ENCODE measurements around the gene FAM171A1. TPM values are rescaled to one million over a fixed set of nuclear protein-coding genes. Genes with fewer than 3 reads are reported as not detected.

FAM171A1 gene
- total RNA-seq, 1 donor from 2014 or later = 8.3 TPM

DNA sequence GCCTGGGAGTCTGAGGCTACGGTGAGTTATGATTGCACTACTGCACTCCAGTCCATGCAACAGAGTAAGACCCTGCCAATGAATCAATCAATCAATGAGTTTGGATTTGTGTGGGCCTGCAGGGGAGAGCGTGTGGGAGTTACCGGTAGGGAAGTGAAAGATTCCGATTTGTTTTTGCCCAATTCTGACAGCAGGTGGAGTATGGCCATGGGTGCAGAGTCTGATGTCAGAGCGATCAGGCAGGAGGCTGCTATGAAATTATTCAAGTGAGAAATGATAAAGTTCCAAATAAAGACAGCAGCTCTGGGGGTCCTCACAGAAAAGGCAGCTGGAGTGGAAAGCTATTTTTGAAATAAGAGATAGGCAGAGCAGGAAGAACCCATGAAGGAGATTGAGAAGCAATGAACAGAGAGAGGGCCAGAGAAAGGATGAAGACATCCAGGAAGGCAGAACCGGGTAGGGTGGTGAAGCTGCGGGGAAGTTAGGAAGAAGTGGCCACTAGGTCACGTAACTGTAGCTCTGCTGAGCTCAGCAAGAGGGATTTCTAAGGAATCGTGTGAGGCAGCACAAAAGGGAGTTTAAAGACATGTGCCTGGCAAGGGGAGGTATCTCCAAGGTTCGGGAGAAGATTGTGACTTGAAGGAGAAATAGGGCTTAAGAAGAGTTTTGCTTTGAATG is 108.9 kb downstream of the FAM171A1 start:
- DNase-seq (ENCODE audit: low spot score) = no peak
- intact Hi-C loops (cut with DNase I) = loop anchor here (5.0 kb wide), 1 partner anchor 110 kb away; the partner anchor contains the start of gene FAM171A1

DNA sequence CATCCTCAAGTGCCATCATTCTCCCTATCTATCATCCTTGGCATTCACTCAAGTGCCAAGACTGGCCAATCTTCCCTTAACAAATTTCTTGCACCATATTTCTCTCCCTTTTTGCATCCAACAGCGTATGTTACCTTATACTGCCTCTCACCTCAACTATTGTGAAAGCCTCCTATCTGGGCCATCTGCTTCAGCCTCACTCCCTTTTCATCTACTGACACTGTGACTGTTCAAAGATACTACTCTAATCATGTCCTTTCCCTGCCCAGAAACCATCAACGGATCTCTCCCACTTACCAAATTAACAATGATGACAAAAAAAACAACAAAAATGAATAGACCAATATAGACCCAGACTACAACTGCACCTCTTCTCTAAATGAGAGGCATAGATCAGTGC is 112.0 kb downstream of the FAM171A1 start:
- intact Hi-C loops (cut with DNase I) = no loop called here
- DNase-seq (ENCODE audit: low spot score) = no peak

GRCh38 chr10:15258255-15258654 is 112.8 kb downstream of the FAM171A1 start:
- intact Hi-C loops (cut with DNase I) = no loop called here
- DNase-seq (ENCODE audit: low spot score) = no peak

GRCh38 chr10:15255961-15256360 is 115.1 kb downstream of the FAM171A1 start:
- intact Hi-C loops (cut with DNase I) = no loop called here
- no peak for DNase-seq (ENCODE audit: low spot score)

DNA sequence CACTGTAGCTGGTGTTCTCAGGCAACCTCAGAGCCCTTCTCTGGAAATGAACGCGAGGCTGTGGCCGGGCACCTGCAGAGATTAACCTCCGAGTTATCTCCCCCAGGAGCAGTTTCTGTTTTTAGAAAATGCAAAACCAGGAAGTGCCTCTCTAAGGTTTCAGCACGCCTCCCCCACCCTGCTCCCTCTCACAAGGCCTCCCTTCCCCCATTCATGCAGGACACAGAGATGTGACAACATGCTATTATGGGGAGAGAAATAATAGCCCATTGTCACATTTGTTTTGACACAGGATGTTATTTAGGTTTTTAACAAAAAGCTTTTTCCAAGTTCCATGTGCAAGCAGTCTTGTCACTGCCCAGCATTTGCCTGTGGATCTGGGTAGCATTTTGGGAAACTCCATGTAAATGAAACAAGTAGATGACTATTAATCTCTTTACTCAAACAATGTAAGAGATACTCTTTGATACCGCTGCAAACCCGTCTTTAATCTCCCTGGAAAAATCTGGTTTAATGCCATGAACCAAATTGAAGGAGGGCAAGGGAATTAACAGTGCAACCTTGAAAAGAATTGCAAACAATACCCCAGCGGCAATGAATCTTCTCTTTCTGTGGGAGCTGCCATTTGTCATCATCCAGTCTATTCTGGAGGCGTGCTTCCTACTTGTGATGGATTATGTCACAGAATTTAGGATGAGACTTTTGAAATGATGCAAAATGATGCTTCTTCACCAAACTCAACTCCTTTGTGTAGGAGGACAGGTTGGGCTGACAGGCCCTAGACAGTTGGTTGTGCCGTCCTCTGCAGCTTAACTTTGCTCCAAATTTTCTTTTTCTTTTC is 116.1 kb downstream of the FAM171A1 start:
- intact Hi-C loops (cut with DNase I) = no loop called here
- DNase-seq (ENCODE audit: low spot score) = no peak

DNA sequence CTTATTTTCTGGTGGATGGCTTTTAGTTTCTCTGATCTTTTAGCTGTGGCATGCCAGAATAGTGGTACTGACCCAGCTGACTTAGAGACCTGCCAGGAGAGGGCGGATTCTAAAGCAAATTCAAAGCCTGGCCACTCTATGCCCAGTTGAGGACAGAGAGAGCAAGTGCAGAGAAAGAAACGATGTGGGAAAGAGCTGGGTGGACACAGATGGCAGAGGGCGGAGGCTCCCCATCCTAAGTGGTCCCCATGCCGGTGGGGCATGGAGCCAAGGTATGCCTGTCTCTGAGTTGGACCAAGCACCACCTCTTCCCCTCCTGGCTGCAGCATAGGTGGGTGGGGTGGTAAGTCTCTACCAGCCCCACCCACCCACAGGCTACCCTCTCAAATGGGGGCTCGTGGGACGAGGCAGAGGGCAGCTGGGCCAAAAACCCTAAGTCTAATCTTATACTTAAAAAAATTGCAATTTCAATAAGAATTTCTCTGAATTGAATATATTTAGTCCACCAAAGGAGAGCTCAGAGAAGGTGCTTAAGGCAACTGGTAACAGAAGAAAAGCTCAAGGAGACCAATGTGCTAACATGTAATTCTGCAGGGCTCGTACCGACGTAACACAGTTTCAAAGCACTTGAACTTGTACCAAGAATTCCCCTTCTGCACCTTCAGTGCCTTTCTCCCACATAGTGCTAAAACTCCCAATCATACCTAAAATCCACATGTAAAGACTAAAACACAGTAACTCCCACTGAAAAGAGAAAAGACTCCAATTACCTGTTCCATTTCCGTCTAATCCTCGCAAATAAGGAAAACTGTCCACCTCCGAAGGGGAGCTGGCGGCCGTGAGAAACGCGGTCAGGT is 116.9 kb downstream of the FAM171A1 start:
- intact Hi-C loops (cut with DNase I) = no loop called here
- DNase-seq (ENCODE audit: low spot score) = no peak

- intact Hi-C loops (cut with DNase I) = no loop called here
- no peak for DNase-seq (ENCODE audit: low spot score)
Observed at GRCh38 chr10:15252396-15252795, 118.7 kb downstream of the FAM171A1 start.

- DNase-seq (ENCODE audit: low spot score) = no peak
- intact Hi-C loops (cut with DNase I) = no loop called here
Observed at GRCh38 chr10:15251791-15252380, 119.2 kb downstream of the FAM171A1 start.

GRCh38 chr10:15245530-15245929 is 125.6 kb downstream of the FAM171A1 start:
- no peak for DNase-seq (ENCODE audit: low spot score)
- intact Hi-C loops (cut with DNase I) = no loop called here

DNA sequence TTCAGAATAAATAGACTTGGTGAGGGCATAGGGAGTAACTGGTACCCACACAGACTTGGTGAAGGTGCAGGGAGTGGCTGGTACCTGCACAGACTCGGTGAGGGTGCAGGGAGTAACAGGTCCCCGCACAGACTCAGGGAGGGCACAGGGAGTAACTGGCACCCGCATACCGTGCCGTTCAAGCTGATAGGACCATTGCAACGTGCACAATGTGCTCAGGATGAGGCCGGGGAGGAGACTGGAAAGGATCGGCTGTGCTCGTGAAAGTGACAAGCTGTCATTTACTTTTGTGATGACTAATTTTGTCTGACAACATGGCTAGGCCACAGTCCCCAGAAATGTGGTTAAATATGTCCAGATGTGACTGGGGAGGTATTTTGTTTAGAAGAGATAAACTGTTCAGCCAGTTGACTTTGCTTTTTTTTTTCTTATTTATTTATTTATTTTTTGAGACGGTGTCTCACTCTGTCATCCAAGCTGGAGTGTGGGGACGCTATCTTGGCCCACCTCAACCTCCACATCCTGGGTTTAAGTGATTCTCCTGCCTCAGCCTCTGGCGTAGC is 126.4 kb downstream of the FAM171A1 start:
- intact Hi-C loops (cut with DNase I) = no loop called here
- DNase-seq (ENCODE audit: low spot score) = no peak

GRCh38 chr10:15242261-15242840 is 128.7 kb downstream of the FAM171A1 start:
- DNase-seq (ENCODE audit: low spot score) = no peak
- intact Hi-C loops (cut with DNase I) = no loop called here

DNA sequence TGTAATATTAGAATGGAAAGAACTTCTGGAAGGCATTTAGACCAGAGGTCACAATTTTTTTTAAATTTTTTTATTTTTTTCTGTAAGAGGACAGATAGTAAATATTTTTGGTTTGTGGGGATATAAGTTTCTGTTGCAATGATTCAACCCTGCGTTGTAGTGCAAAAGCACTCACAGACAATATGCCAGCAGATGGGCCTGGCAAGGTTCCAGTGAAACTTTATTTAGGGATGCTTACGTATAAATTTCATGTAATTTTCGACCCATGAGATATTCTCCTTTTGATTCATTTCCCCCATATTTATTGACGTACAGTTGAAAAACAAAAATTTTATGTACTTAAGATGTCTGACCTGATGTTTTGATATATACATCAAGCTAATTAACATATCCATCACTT is 129.8 kb downstream of the FAM171A1 start:
- intact Hi-C loops (cut with DNase I) = no loop called here
- no peak for DNase-seq (ENCODE audit: low spot score)

- intact Hi-C loops (cut with DNase I) = no loop called here
- no peak for DNase-seq (ENCODE audit: low spot score)
Observed at GRCh38 chr10:15238555-15239335, 132.3 kb downstream of the FAM171A1 start.

DNA sequence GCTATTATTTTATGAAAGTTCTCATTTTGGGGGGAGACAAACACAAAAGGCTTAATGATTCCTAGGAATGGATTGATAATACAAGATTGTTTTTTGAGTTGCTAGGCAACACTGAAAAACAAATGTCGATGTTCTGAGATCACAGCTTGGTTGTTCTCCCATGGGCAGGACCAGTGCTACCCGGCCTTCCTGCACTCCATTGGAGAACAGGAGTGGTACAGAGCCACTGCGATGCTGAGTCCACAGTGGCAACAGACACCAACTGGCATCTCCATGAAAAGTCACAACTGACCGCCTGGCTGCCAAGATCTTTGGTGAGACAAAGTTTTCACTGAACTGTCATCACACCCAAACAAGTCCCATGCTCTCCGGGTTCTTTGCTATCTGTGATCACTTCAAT is 133.7 kb downstream of the FAM171A1 start:
- intact Hi-C loops (cut with DNase I) = no loop called here
- no peak for DNase-seq (ENCODE audit: low spot score)

- intact Hi-C loops (cut with DNase I) = no loop called here
- DNase-seq (ENCODE audit: low spot score) = no peak
Observed at GRCh38 chr10:15236340-15236739, 134.7 kb downstream of the FAM171A1 start.

DNA sequence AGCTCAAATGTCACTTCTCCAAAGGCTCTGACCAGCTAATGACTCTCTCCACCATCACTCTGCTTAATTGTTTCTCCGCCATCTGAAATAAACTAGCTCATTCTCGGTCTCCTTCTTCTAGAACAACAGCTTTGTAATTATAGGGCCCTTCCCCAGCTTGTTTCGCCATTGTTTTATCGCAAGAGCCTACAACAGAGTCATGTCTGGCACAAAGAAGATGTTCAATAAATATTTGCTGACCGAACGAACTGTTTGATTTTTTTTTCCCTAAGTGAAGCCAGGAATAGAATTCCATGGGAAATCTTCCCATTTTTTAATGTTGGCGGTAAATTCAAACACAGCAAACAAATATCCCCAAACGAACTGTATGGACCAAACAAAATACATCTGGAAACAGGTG is 138.8 kb downstream of the FAM171A1 start:
- intact Hi-C loops (cut with DNase I) = no loop called here
- DNase-seq (ENCODE audit: low spot score) = no peak

DNA sequence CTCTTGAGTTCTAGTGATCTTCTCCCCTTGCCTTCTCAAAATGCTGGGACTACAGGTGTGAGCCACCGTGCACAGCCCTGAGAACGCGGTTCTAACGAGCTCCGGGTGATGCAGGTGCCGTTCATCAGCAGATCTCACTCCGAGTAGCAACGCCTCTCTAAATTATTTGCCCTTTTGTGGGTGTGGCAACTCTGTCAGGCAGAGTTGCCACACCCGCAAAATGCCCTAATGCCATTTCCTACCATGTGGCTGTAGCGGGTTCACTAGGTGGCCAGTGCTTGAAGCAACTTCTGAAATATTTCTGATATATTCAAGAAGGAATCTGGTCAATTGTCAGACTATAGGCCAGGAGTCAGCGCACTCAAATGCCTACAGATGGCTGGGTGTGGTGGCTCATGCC is 139.7 kb downstream of the FAM171A1 start:
- no peak for DNase-seq (ENCODE audit: low spot score)
- intact Hi-C loops (cut with DNase I) = no loop called here

DNA sequence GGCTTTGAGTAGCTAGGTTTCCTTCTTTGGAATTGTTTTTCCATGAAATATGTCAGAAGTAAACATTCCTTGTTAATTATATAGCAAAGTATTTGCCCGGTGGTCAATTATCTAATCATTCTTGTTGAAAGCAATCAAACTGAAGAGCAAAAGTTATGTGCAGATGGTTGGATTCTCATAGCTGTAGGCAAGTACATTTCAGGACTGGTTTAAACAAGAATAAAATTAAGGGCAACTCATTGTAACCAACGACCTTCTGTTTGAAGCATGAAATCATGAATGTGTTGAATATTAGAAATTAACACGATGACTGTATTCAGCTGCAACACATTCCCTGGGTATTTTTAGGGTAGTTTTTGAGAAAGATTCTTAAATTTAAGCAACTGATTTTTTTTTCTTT is 140.8 kb downstream of the FAM171A1 start:
- DNase-seq (ENCODE audit: low spot score) = no peak
- intact Hi-C loops (cut with DNase I) = no loop called here
